ENCODE measurements around the gene UST.

GRCh38 chr6:148697895-148698440 lies 48.9 kb upstream of the UST start:
- TF ChIP-seq POLR2A (IDR thresholded peaks at IDR 0.05; ENCODE audit: low read length): no peak
- TF ChIP-seq GATA1 (IDR thresholded peaks at IDR 0.05; ENCODE audit: low read depth, low read length): no peak

All from erythroblast (primary cell).